ENCODE data around the gene LEFTY1. TPM values are rescaled to one million over a fixed set of nuclear protein-coding genes. Genes with fewer than 3 reads are reported as not detected.

Gene LEFTY1
- total and polyA plus RNA-seq, 2 of the 13 experiments (the other 11 are each of a cell fraction or from before 2014, with no cell fraction given), result 0.29 to 0.79 TPM

DNA sequence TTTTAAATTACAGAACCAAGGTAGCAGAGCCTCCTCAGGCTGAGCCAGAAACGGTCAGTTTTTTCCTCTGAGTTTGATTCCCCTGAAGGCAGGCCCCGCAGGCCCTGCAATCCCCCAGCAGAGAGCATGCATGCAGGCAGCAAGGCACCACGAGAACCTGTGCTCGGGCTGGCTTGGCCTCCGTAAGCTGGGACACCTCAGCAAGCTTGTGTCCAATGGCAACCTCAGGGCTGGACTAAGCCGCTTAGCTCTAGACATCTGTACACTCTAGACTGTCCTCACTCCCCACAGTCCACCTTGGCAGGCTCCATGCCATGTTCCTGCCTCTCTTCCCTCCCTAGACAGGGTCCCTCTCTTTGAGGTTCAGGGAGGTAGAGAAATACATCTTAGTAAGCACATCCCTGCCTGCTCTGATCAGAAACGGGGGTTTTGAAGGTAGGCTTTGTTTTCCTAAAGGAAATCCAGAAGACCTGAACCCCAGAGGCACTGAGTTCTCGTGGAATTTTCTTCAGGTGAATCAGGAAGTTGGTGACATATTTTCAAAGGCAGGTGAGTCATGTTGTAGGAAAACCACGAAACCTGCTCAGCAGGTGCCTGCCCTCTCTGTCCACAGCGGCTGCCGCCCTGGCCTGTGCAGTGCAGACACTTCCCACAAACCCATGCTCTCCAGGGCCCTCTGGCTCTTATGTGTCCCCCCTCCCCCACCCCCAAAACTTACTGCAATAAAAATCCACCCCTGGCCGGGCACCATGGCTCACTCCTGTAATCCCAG, 13.7 kb downstream of the LEFTY1 start (continued):
- TF ChIP-seq ZNF709 (CRISPR knock-in tag; IDR thresholded peaks at IDR 0.05) (no peak), TCF7 (IDR thresholded peaks at IDR 0.05; ENCODE audit: low read depth) (no peak), HOXA5 (CRISPR knock-in tag; IDR thresholded peaks at IDR 0.05) (no peak), NR2F6 (IDR thresholded peaks at IDR 0.05) (no peak), NR2F6 (CRISPR knock-in tag; IDR thresholded peaks at IDR 0.05) (no peak), MTF1 (CRISPR knock-in tag; IDR thresholded peaks at IDR 0.05) (no peak)
- TF ChIP-seq, protein P1, sequence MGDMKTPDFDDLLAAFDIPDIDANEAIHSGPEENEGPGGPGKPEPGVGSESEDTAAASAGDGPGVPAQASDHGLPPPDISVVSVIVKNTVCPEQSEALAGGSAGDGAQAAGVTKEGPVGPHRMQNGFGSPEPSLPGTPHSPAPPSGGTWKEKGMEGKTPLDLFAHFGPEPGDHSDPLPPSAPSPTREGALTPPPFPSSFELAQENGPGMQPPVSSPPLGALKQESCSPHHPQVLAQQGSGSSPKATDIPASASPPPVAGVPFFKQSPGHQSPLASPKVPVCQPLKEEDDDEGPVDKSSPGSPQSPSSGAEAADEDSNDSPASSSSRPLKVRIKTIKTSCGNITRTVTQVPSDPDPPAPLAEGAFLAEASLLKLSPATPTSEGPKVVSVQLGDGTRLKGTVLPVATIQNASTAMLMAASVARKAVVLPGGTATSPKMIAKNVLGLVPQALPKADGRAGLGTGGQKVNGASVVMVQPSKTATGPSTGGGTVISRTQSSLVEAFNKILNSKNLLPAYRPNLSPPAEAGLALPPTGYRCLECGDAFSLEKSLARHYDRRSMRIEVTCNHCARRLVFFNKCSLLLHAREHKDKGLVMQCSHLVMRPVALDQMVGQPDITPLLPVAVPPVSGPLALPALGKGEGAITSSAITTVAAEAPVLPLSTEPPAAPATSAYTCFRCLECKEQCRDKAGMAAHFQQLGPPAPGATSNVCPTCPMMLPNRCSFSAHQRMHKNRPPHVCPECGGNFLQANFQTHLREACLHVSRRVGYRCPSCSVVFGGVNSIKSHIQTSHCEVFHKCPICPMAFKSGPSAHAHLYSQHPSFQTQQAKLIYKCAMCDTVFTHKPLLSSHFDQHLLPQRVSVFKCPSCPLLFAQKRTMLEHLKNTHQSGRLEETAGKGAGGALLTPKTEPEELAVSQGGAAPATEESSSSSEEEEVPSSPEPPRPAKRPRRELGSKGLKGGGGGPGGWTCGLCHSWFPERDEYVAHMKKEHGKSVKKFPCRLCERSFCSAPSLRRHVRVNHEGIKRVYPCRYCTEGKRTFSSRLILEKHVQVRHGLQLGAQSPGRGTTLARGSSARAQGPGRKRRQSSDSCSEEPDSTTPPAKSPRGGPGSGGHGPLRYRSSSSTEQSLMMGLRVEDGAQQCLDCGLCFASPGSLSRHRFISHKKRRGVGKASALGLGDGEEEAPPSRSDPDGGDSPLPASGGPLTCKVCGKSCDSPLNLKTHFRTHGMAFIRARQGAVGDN (CRISPR knock-in tag; IDR thresholded peaks at IDR 0.05), result no peak

DNA sequence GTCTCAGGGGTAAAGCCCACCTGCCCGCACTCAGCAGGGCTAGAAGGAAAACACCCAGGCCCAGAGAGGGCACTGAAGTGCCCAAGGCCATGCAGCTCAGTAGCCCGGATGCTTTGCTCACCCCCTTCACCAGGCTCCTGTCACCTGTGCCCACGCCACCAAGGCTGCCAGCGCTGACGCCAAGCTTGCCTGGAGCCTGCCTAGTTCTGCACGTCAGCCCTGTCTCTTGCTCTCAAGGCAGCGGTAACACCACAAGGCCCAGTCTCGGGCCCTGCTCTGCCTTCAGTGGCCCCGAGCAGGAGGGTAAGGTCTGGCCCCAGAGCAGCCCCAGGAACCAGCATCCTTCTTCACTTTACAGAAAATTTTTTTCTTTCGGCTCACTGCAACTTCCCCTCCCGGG, 14.5 kb downstream of the LEFTY1 start:
- Histone ChIP-seq H3K4me3 (replicated peaks in 1 of 3; ENCODE audit: insufficient read depth in 1 of 3, low read depth in 2 of 3, low read length in 3 of 3) (no peak overlapping the region), H3K9ac (ENCODE audit: insufficient read depth, low read depth, low read length) (no peak overlapping the region), H4K20me1 (ENCODE audit: insufficient read depth, low read length) (peaks cover 15% of the 10 kb centered on the region), H3K9me3 (ENCODE audit: low read length) (no peaks in the 10 kb centered on the region), H3K27ac (ENCODE audit: extremely low read length, insufficient read depth, low read length) (no peak overlapping the region), H3K79me2 (ENCODE audit: insufficient read depth, low read length) (peaks cover 14% of the 10 kb centered on the region), H3K36me3 (replicated peaks in 1 of 2; ENCODE audit: control insufficient read depth in 1 of 2, insufficient read depth in 2 of 2, low read length in 2 of 2) (peaks cover 13 to 58% of the 10 kb centered on the region in 2 experiments), H3K4me1 (ENCODE audit: insufficient read depth, low read length) (peaks cover 32% of the 10 kb centered on the region), H3K27me3 (ENCODE audit: control insufficient read depth in 1 of 2, insufficient read depth in 2 of 2, low read length in 2 of 2) (no peaks in the 10 kb centered on the region), H3K4me2 (ENCODE audit: low read depth, low read length) (no peak overlapping the region), H2AFZ (ENCODE audit: low read length) (no peak overlapping the region)
- in situ Hi-C loops (cut with HindIII; ENCODE audit: extremely low pct_ligation_motif_present, low pct_unique_long_range_greater_than_20kb) (no loop called here), intact Hi-C loops (cut with micrococcal nuclease; ENCODE audit: unreplicated experiment) (no loop called here)
- no TSS peak for BruUV-seq (replicated peaks)
- FAIRE-seq, result no peak
- WGBS (ENCODE audit: low lambda C conversion rate), result 93% methylated on average over 7 of the region's 11 CpGs
- POLR2A ChIA-PET, result interaction anchor here (1.6 kb wide), 1 partner anchor 8 kb away, joined by 6 read pairs; the partner anchor contains the start of gene TMEM63A
- peak; percentile 34 for TF ChIP-seq AGO2 (optimal IDR thresholded peaks at IDR 0.05; ENCODE audit: low read depth, low read length)
- TF ChIP-seq ARID2 (CRISPR knock-in tag; IDR thresholded peaks at IDR 0.05; ENCODE audit: borderline replicate concordance), result no peak
- no peak for DNase-seq (ENCODE audit: low spot score)
- ATAC-seq, result no peak
- CTCF ChIA-PET (ENCODE audit: low intra/inter-chr PET ratio, low total read pairs), result no interaction called here
